GM10847 (cell line): ENCODE data around the gene SLC25A45.

Experiments used
- POLR2A ChIP-seq: IDR thresholded peaks from 2 replicates; pipeline ENCODE4 v1.6.1; 2011; ENCODE audit not compliant: insufficient read length; ENCODE audit errors: extremely low read depth

SLC25A45 gene

DNA sequence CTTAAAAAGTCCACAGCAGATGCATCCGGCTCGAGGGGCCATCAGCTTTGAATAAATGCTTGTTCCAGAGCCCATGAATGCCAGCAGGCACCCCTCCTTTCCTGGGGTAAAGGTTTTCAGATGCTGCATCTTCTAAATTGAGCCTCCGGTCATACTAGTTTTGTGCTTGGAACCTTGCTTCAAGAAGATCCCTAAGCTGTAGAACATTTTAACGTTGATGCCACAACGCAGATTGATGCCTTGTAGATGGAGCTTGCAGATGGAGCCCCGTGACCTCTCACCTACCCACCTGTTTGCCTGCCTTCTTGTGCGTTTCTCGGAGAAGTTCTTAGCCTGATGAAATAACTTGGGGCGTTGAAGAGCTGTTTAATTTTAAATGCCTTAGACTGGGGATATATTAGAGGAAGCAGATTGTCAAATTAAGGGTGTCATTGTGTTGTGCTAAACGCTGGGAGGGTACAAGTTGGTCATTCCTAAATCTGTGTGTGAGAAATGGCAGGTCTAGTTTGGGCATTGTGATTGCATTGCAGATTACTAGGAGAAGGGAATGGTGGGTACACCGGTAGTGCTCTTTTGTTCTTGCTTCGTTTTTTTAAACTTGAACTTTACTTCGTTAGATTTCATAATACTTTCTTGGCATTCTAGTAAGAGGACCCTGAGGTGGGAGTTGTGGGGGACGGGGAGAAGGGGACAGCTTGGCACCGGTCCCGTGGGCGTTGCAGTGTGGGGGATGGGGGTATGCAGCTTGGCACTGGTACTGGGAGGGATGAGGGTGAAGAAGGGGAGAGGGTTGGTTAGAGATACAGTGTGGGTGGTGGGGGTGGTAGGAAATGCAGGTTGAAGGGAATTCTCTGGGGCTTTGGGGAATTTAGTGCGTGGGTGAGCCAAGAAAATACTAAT, 42.0 kb upstream of the SLC25A45 start:
- peak; percentile 64 for TF ChIP-seq POLR2A

DNA sequence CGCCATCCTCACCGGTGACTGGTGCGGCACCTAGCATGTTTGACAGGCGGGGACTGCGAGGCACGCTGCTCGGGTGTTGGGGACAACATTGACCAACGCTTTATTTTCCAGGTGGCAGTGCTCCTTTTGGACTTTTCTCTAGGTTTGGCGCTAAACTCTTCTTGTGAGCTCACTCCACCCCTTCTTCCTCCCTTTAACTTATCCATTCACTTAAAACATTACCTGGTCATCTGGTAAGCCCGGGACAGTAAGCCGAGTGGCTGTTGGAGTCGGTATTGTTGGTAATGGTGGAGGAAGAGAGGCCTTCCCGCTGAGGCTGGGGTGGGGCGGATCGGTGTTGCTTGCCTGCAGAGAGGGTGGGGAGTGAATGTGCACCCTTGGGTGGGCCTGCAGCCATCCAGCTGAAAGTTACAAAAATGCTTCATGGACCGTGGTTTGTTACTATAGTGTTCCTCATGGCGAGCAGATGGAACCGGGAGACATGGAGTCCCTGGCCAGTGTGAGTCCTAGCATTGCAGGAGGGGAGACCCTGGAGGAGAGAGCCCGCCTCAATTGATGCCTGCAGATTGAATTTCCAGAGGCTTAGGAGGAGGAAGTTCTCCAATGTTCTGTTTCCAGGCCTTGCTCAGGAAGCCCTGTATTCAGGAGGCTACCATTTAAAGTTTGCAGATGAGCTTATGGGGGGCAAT, 41.2 kb upstream of the SLC25A45 start:
- no peak for TF ChIP-seq POLR2A

DNA sequence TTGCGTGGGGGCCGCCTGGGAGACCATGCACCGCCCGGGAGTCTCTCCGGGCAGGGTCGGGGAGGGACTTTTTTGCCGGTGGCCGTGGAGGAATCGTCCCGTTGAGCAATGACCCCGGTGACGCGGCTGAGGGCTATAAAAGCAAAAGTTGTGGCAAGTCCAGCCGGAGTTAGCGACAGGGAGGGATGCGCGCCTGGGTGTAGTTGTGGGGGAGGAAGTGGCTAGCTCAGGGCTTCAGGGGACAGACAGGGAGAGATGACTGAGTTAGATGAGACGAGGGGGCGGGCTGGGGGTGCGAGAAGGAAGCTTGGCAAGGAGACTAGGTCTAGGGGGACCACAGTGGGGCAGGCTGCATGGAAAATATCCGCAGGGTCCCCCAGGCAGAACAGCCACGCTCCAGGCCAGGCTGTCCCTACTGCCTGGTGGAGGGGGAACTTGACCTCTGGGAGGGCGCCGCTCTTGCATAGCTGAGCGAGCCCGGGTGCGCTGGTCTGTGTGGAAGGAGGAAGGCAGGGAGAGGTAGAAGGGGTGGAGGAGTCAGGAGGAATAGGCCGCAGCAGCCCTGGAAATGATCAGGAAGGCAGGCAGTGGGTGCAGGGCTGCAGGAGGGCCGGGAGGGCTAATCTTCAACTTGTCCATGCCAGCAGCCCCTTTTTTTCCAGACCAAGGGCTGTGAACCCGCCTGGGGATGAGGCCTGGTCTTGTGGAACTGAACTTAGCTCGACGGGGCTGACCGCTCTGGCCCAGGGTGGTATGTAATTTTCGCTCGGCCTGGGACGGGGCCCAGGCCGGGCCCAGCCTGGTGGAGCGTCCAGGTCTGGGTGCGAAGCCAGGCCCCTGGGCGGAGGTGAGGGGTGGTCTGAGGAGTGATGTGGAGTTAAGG, 40.4 kb upstream of the SLC25A45 start, which contains the start of gene NEAT1:
Gene NEAT1, plus strand, starts transcription at position 166 of the 883 bp plus-strand sequence.
- TF ChIP-seq POLR2A: peak; percentile 100

DNA sequence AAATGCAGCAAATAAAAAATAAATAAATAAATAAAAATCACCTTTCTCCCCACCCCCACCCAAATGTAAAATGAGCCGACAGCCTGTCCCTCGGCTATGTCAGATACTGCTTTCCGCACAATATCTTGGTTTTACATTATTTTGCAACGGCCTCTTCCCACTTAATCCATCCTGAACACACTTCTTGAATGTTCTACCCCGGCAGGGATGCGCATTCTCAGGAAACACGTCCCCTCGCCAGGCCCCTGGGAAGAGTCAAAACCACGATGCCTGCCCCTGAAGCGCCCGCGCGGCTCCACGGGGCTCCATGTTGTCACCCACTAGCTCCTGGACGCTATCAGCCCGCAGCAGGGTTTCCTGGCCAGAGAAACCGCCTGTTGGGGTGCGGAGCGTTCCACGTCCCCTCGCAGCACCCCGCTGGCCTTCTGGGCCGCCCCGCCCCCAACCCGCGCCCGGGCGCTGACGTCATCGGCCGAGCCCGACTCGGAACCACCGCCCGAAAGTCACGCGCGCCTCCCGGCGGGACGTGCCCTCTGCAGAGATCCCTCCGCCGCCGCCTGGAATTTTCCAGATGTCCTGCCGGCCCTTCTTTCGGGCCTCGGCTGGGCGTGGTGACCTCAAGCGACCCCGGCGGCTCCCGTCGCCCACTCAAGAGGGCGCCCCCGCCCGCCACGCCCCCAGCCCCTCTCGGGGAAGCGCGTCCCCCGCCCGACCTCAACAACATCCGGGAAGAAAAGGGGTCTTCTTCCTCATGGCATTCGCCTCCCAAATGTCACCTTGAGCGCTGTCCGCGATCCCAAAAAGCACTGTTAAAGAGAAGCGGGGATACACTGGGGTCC, 39.6 kb upstream of the SLC25A45 start:
- TF ChIP-seq POLR2A: peak; percentile 53

DNA sequence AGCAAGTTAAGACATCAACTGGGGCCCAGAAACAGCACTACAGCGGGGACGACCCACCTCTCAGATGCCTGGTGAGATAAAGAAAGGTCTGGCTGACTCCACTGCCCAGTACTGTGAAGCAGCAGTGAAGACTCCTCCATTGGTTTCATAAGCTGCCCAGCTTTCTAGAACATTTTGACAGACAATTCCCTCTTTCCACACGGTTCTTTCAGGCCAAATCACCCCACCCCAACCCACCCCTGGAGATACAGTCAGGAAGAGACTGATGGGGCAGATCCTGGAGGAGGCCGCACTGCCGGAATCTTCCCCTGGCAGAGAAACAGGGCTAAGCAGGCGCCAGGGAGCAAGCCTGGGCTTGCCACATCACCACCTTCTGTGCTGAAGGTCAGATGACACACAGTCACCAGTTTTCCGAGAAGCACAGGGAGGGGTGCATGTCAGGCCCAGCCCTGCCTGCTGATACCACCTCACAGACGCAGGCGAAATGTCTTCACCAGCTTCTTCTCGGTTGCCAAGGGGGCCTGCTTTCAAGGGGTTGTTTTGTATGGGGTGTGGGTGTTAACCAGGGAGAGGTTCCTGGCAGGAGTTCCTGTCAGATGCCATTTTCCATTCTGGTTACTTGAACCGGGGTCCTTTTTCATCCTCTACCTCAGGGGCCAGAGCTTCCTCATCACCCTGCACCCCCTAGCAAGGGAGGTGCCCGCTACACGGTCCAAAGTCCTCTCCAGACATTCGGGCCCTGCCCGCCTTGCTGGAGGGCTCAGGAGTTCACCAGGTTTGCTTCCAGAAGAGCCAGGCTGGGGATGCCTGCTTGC, 38.7 kb upstream of the SLC25A45 start:
- peak; percentile 79 for TF ChIP-seq POLR2A

DNA sequence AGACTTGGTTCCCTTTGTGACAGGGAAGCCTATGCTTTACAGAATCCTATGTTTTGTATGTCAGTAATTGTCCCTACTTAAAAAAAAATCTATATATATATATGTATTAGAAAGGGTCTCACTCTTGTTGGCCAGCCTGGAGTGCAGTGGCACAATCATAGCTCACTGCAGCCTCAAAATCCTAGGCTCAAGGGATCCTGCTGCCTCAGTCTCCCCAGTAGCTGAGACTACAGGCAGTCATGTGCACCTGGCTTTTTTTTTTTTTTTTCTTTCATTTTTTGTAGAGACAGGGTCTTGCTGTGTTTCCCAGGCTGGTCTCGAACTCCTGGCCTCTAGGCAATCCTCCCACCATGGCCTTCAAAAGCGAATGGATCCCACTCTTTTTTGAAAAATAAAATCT, 38.1 kb upstream of the SLC25A45 start:
- no peak for TF ChIP-seq POLR2A

DNA sequence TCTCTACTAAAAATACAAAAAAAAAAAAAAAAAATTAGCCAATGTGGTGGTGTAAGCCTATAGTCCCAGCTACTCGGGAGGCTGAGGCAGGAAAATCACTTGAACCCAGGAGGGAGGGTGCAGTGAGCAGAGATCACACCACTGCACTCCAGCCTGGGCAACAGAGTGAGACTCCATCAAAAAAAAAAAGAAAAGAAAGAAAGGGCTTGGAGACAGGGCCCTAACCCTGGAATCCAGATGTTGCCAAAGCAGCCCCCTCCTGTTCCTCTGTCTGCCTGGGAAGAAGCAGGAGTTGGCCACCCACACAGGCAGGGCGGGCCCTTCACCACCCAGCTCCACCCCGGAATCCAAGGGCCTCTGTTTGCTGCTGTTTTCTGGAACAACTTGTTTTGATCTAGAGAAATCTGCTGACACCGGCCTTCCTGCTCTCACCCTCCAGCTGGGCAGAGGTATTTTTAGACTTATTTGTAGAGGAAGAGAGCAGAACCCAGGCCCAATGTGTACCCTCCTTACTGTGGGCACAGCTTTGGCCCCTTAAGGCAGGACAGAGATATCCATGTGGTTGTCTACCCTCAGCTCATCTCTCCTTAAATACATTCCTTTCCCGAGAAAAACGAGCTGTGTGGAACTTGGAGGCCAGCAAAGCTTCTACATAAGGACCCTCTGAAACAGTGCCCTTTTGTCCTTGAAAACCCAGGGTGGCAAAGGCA, 37.5 kb upstream of the SLC25A45 start:
- peak; percentile 38 for TF ChIP-seq POLR2A

DNA sequence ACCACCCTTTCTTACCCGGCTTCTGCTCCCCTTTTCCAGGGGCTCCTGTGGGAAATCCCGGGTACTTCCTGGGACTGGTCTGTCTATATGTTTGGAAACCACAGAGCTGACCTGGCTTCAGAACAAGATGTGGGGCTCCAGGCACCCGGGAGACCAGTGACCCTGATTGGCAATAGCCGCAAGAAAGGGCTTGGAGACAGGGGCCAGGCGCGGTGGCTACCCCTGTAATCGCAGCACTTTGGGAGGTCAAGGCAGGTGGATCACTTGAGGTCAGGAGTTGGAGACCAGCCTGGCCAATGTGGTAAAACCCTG, 37.0 kb upstream of the SLC25A45 start:
- no peak for TF ChIP-seq POLR2A

DNA sequence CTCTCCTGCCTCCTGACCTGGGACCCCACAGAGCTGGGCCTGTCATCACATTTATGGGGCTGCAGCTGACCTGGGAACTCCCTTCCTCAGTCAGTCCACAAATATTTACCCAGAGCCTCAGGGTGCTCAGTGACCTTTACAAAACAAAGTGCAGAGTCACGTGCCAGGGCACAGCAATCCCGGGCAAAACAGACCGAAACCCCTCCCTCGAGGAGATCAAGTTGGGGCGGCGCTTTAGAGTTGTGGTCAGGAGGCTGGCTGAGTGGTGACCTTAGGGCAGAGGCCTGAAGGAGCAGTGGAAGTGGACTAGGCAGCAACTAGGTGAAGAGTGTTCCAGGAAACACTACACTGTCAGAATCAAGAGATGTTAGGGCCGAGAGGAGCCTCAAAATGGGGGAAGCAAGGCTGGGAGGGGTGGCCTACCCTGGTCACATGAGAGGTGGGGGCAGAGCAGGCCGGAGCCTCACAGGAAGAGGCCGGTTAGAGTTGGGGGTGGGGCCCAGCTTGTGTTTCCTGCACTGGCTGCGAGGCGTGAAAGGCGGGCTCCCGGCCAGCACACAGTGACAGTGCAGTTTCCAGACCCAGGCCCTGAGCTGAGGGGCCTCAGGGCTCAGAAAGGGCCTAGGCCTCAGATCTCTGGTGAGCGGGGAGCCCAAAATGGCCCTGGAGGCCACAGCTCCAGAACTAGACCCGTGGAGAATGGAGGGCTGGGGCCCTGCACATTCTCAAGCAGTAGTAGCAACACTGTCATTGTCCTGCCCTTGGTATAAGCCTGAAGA, 36.4 kb upstream of the SLC25A45 start:
- peak; percentile 89 for TF ChIP-seq POLR2A

DNA sequence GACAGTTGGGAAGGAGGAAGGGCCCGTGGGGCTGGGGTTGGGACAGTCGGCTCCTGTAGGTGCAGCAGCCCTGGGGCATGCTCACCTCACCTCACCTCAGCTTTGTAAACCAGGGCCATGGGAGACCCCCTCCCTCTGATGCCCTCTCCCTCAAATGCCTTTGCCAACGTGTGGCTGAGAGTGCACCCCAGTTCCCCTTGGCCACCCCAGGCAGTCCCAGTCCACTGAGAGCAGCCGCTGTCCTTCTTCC, 35.9 kb upstream of the SLC25A45 start:
- no peak for TF ChIP-seq POLR2A

DNA sequence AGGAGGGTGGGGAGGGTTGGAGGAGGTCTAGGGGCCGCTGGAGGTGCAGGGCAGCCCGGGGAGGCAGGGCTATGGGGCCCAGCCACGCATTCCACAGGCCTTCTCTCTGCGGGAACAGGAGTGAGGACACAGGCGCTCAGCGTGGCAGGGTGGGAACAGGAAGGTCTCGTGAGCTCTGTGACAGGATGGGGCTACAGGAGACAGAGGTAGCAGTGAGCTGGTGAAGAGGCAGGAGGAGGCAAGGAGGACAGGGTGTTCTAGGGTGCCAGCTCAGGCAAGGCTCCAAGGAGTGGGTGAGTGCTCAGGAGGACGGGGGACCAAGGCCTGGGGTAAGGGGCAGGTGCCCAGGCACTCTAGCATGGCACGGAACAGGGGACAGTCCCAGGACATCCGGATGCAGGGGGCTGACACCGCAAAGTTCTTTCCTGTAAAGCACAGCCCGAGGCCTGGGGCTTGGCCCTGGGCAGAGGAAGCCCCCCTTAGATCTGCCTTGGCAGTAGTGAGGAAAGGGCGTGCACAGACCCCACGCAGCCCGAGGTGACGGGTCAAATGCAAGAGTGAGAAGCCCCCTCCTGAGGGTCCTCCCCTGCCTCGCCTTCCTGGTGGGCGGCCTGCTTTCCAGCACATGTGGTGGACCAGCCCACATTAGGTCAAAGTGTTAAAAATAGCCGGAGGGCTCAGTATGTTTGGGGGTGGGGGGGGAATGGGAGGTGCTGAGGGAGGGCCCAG, 35.4 kb upstream of the SLC25A45 start:
- TF ChIP-seq POLR2A: no peak
